Naive thymus-derived CD8-positive, alpha-beta T cell (primary cell): Measurements from ENCODE around the gene FARSA. TPM values are rescaled to one million over a fixed set of nuclear protein-coding genes. Genes with fewer than 3 reads are reported as not detected.
A peak's percentile ranks its signal among the peaks of the same experiment; 100 is the strongest.

Source experiments
- ATAC-seq, 2 donors: fragments of 150-1000 bp; cut with Tn5 transposase in 1 of 2; sonication (Bioruptor Pico), chemical (Tn5 transposase) in 1 of 2; 1 replicate in 1 of 2; 2 replicates in 1 of 2; pipeline ENCODE4 v1.10.0; 2021; ENCODE audit warnings: mild to moderate bottlenecking in 2 of 2, moderate library complexity in 2 of 2
- POLR2A ChIA-PET: fragments of 350-600 bp; sonication (Branson Sonifier 250); formaldehyde crosslinking; loops from one replicate; lab custom pipeline; 2021; ENCODE audit warnings: antibody characterized with exemption; lab: Charles Lee
- DNase-seq, 10 donors: peaks; one replicate each; pipeline versions ENCODE4 v3.0.0 to v3.0.0-alpha.2; 2020 to 2022
- H3K27ac Mint-ChIP-seq, 10 donors: one replicate each; pipeline ENCODE4 v1.8.0; 2020 to 2022; ENCODE audit warnings: mild to moderate bottlenecking in 10 of 10, mixed read lengths in 10 of 10, moderate library complexity in 4 of 10, inconsistent platforms in 1 of 10
- H3K27me3 Mint-ChIP-seq, 5 donors: one replicate each; pipeline ENCODE4 v1.8.0; 2021 to 2022; ENCODE audit warnings: mixed read lengths in 5 of 5
- H3K36me3 Mint-ChIP-seq, 3 donors: one replicate each; pipeline ENCODE4 v1.8.0; 2020 to 2022; ENCODE audit warnings: mixed read lengths in 3 of 3, mild to moderate bottlenecking in 2 of 3, inconsistent platforms in 1 of 3
- H3K4me1 Mint-ChIP-seq, 4 donors: one replicate each; pipeline ENCODE4 v1.8.0; 2021 to 2022; ENCODE audit warnings: mixed read lengths in 4 of 4
- H3K4me3 Mint-ChIP-seq, 10 donors: one replicate each; pipeline ENCODE4 v1.8.0; 2020 to 2022; ENCODE audit warnings: mild to moderate bottlenecking in 10 of 10, mixed read lengths in 10 of 10, moderate library complexity in 6 of 10, inconsistent platforms in 1 of 10
- H3K9me3 Mint-ChIP-seq, 9 donors: one replicate each; pipeline ENCODE4 v1.8.0; 2020 to 2022; ENCODE audit warnings: mixed read lengths in 9 of 9, mild to moderate bottlenecking in 3 of 9, inconsistent platforms in 1 of 9, moderate library complexity in 1 of 9
- microRNA-seq: library from miRNA; unstranded; fragments of <30 nt; microRNA quantifications from one replicate; pipeline ENCODE4 v1.2.0, GENCODE V29; 2022; ENCODE audit warnings: borderline microRNAs expressed
- polyA plus RNA-seq, 3 donors: library from polyadenylated mRNA; unstranded; fragments of 300-500 nt; fragmentation: Illumina TruSeq; gene quantifications; one replicate each; pipeline ENCODE4 v1.2.3, GENCODE V29; 2021
- total RNA-seq, 8 experiments: library from RNA in 2 of 8; stranded (reverse) in 2 of 8; gene quantifications; one replicate each; pipeline ENCODE4 v1.2.3 and lab custom pipeline; 2021 to 2026

FARSA gene
- total and polyA plus RNA-seq, 5 experiments from 2014 or later: 49.8 to 87.7 (median 60.5) TPM

DNA sequence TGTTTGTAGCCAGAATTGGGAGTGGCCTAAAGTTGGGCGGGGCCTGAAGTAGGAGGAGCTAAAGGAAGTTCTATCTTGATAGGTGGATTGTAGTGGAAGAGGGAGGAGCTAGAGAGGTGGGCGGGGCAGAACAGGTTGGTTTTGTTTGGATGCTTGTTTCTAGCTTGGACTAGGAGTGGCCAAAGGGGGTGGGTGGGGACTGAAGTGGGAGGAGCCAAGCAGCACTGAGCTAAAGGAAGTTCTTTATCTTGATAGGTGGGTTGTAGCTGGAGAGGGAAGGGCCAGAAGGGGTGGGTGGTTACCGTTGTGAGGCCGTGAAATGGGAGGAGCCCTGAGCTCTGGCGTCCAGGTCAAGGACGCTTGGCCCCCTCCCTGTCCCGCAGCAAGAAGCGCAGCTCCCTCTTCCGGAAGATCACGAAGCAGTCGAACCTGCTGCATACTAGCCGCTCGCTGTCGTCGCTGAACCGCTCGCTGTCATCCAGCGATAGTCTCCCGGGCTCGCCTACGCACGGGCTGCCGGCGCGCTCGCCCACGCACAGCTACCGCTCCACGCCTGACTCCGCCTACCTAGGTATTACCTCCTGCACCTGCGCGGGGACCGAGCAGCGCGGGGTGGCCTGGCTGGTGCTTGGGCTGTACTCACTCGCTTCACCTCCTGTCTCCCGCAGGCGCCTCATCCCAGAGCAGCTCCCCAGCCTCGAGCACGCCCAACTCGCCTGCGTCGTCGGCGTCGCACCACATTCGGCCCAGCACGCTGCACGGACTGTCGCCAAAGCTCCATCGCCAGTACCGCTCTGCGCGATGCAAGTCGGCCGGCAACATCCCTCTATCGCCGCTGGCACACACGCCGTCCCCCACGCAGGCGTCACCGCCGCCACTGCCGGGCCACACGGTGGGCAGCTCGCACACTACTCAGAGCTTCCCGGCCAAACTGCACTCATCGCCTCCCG, 60.3 kb downstream of the FARSA start:
- H3K27ac Mint-ChIP-seq: peak overlapping the region in 5 of 10 donors; percentile 40 to 84 (median 74)
- POLR2A ChIA-PET: interaction anchor here (0.5 to 2.1 kb wide), 6 partner anchors 8 to 236 kb away, joined by 3 to 13 read pairs (median 4); partner anchors contain the start of genes DNASE2 and GCDH

More for the DNA sequence above, 60.3 kb downstream of the FARSA start:
- Mint-ChIP-seq H3K4me3 (peak overlapping the region in 7 of 10 donors; percentile 22 to 64 (median 54)), H3K9me3 (peaks cover 0 to 6% (median 0%) of the 10 kb centered on the region in 9 donors), H3K4me1 (peaks cover 2 to 8% (median 6%) of the 10 kb centered on the region in 4 donors), H3K36me3 (peaks cover 0 to 30% (median 23%) of the 10 kb centered on the region in 3 donors), H3K27me3 (no peaks in the 10 kb centered on the region)
- ATAC-seq (peak; percentile 75 to 83), DNase-seq (peak in 9 of 10 donors; percentile 23 to 79 (median 58))

Small RNA genes within 50 kb of the gene (microRNA-seq; reads per million reads assigned to microRNA genes)
- gene MIR5695 (not detected), gene MIR6515 (not detected)

Other genes starting within 250 kb of the FARSA start
- gene GNG14, start 245.7 kb downstream of the FARSA start, total RNA-seq: not detected
- not detected for gene GNG14, start 245.7 kb downstream of the FARSA start, polyA plus RNA-seq
- 1 to 10 TPM; 2.8 to 2.9 TPM for gene FBXW9, start 237.1 kb downstream of the FARSA start, total RNA-seq
- 1 to 10 TPM; 4.3 to 5.7 (median 5.4) TPM for gene FBXW9, start 237.1 kb downstream of the FARSA start, polyA plus RNA-seq
- gene TNPO2, start 209.8 kb downstream of the FARSA start, total RNA-seq: 10 to 100 TPM; 80.5 to 81.7 TPM
- gene TNPO2, start 209.8 kb downstream of the FARSA start, polyA plus RNA-seq: 1 to 10 TPM; 2.0 to 3.1 (median 2.6) TPM
- gene TRIR, start 199.0 kb downstream of the FARSA start, total RNA-seq: 100 to 1,000 TPM; 197 to 220 TPM
- 100 to 1,000 TPM; 181 to 206 (median 205) TPM for gene TRIR, start 199.0 kb downstream of the FARSA start, polyA plus RNA-seq
- 10 to 100 TPM; 26.7 to 30.9 TPM for gene GET3, start 196.2 kb downstream of the FARSA start, total RNA-seq
- 10 to 100 TPM; 46.8 to 72.3 (median 55.7) TPM for gene GET3, start 196.2 kb downstream of the FARSA start, polyA plus RNA-seq
- gene BEST2, start 181.9 kb downstream of the FARSA start, total RNA-seq: not detected
- not detected for gene BEST2, start 181.9 kb downstream of the FARSA start, polyA plus RNA-seq
- gene HOOK2, start 158.2 kb downstream of the FARSA start, total RNA-seq: 10 to 100 TPM; 25.2 to 27.0 TPM
- gene HOOK2, start 158.2 kb downstream of the FARSA start, polyA plus RNA-seq: 1 to 10 TPM; 3.0 to 4.3 (median 3.2) TPM
- 100 to 1,000 TPM in 1 of 2 experiments, 10 to 100 TPM in 1; 99.1 to 103 TPM for gene JUNB, start 142.2 kb downstream of the FARSA start, total RNA-seq
- gene JUNB, start 142.2 kb downstream of the FARSA start, polyA plus RNA-seq: 1,000 to 10,000 TPM in 2 of 3 donors, 100 to 1,000 TPM in 1; 845 to 1,468 (median 1,203) TPM
- 100 to 1,000 TPM; 108 to 112 TPM for gene PRDX2, start 131.9 kb downstream of the FARSA start, total RNA-seq
- 100 to 1,000 TPM; 253 to 362 (median 333) TPM for gene PRDX2, start 131.9 kb downstream of the FARSA start, polyA plus RNA-seq
- 1 to 10 TPM in 1 of 2 experiments, not detected in 1; 1.1 TPM for gene THSD8, start 131.6 kb downstream of the FARSA start, total RNA-seq
- 1 to 10 TPM in 2 of 3 donors, under 1 TPM in 1; 0.96 to 3.1 (median 1.0) TPM for gene THSD8, start 131.6 kb downstream of the FARSA start, polyA plus RNA-seq
- 10 to 100 TPM; 12.1 to 12.9 TPM for gene RNASEH2A, start 127.1 kb downstream of the FARSA start, total RNA-seq
- gene RNASEH2A, start 127.1 kb downstream of the FARSA start, polyA plus RNA-seq: 10 to 100 TPM; 16.3 to 22.6 (median 21.9) TPM
- not detected for gene RTBDN, start 99.1 kb downstream of the FARSA start, total RNA-seq
- not detected for gene RTBDN, start 99.1 kb downstream of the FARSA start, polyA plus RNA-seq
- 1 to 10 TPM in 1 of 2 experiments, under 1 TPM in 1; 0.26 to 1.3 TPM for gene MAST1, start 95.2 kb downstream of the FARSA start, total RNA-seq
- gene MAST1, start 95.2 kb downstream of the FARSA start, polyA plus RNA-seq: 1 to 10 TPM in 1 of 3 donors, under 1 TPM in 2; 0.22 to 4.4 (median 0.97) TPM
- 10 to 100 TPM; 26.2 to 27.3 TPM for gene DNASE2, start 52.3 kb downstream of the FARSA start, total RNA-seq
- 10 to 100 TPM; 46.1 to 49.5 (median 46.2) TPM for gene DNASE2, start 52.3 kb downstream of the FARSA start, polyA plus RNA-seq
- gene KLF1, start 46.5 kb downstream of the FARSA start, total RNA-seq: not detected
- under 1 TPM in 1 of 3 donors, not detected in 2; 0.45 TPM for gene KLF1, start 46.5 kb downstream of the FARSA start, polyA plus RNA-seq
- 10 to 100 TPM; 68.5 to 69.8 TPM for gene GCDH, start 42.6 kb downstream of the FARSA start, total RNA-seq
- gene GCDH, start 42.6 kb downstream of the FARSA start, polyA plus RNA-seq: 10 to 100 TPM; 18.0 to 20.7 (median 19.8) TPM
- gene SYCE2, start 14.4 kb downstream of the FARSA start, total RNA-seq: 1 to 10 TPM in 1 of 2 experiments, not detected in 1; 1.8 TPM
- gene SYCE2, start 14.4 kb downstream of the FARSA start, polyA plus RNA-seq: not detected
- gene CALR, start 4.9 kb upstream of the FARSA start, total RNA-seq: 100 to 1,000 TPM; 448 to 463 TPM
- 100 to 1,000 TPM; 135 to 190 (median 165) TPM for gene CALR, start 4.9 kb upstream of the FARSA start, polyA plus RNA-seq
- gene RAD23A, start 12.2 kb upstream of the FARSA start, total RNA-seq: 100 to 1,000 TPM; 117 to 125 TPM
- 100 to 1,000 TPM in 2 of 3 donors, 10 to 100 TPM in 1; 78.0 to 114 (median 102) TPM for gene RAD23A, start 12.2 kb upstream of the FARSA start, polyA plus RNA-seq
- 10 to 100 TPM; 17.3 to 17.8 TPM for gene GADD45GIP1, start 23.5 kb upstream of the FARSA start, total RNA-seq
- gene GADD45GIP1, start 23.5 kb upstream of the FARSA start, polyA plus RNA-seq: 10 to 100 TPM; 59.4 to 65.1 (median 64.7) TPM
- gene DAND5, start 35.9 kb upstream of the FARSA start, total RNA-seq: not detected
- gene DAND5, start 35.9 kb upstream of the FARSA start, polyA plus RNA-seq: not detected
- gene NFIX, start 61.8 kb upstream of the FARSA start, total RNA-seq: 1 to 10 TPM; 4.9 to 8.6 TPM
- gene NFIX, start 61.8 kb upstream of the FARSA start, polyA plus RNA-seq: 1 to 10 TPM in 1 of 3 donors, under 1 TPM in 1, not detected in 1; 0.68 to 1.5 TPM
- 1 to 10 TPM; 6.6 to 7.9 TPM for gene LYL1, start 169.1 kb upstream of the FARSA start, total RNA-seq
- 1 to 10 TPM in 2 of 3 donors, under 1 TPM in 1; 0.37 to 2.6 (median 1.3) TPM for gene LYL1, start 169.1 kb upstream of the FARSA start, polyA plus RNA-seq
- gene TRMT1, start 183.0 kb upstream of the FARSA start, total RNA-seq: 100 to 1,000 TPM; 100 to 103 TPM
- 10 to 100 TPM; 26.1 to 35.1 (median 27.2) TPM for gene TRMT1, start 183.0 kb upstream of the FARSA start, polyA plus RNA-seq
- gene NACC1, start 184.6 kb upstream of the FARSA start, total RNA-seq: 10 to 100 TPM; 24.5 to 25.7 TPM
- gene NACC1, start 184.6 kb upstream of the FARSA start, polyA plus RNA-seq: 1 to 10 TPM; 1.4 to 3.4 (median 1.9) TPM
- 10 to 100 TPM; 60.2 to 62.8 TPM for gene STX10, start 216.7 kb upstream of the FARSA start, total RNA-seq
- gene STX10, start 216.7 kb upstream of the FARSA start, polyA plus RNA-seq: 10 to 100 TPM; 36.1 to 56.2 (median 50.2) TPM
- 100 to 1,000 TPM; 105 to 112 TPM for gene IER2, start 216.7 kb upstream of the FARSA start, total RNA-seq
- gene IER2, start 216.7 kb upstream of the FARSA start, polyA plus RNA-seq: 100 to 1,000 TPM; 100 to 162 (median 107) TPM